ENCODE measurements around the gene GRIN2A.

GRIN2A gene

GRCh38 chr16:10181196-10182162 is 749 bp downstream of the GRIN2A start:
- peak in 12 of 14 donors; percentile 29 to 86 (median 45) for DNase-seq

GRCh38 chr16:10180771-10181163 is 1.5 kb downstream of the GRIN2A start:
- DNase-seq: peak in 5 of 14 donors; percentile 3 to 54 (median 10)

DNA sequence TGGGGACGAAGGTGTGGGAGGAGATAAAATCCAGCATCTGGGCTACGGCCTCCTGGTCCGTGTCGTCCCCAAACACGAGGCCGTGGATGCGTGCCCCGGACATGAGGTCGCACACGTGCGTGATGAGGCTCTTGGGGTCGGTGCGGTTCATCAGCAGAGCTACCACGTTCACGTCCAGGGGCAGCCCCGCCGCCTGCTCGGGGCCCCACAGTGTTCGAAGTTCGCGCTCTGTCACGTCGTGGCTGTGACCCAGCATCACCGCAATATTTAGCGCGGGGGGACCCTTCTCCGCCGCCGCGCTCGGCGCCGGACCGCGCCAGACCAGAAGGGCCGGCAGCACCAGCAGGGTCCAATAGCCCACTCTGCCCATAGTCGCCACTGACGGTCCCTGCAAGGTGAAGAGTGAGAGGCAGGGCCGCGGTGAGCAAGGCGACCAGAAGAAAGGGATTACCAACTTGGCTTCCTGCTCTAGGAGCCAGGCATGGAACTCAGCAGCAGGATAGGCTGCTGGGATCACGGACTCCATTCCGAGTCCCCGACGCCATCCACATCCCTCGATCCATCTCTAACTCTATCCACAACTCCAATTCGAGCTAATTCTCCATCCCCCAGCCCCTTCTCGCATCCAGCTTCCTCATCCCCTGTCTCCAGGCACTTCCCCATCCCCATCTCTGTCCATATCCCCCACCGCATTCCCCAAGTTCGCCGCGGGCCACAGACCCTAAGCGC is 2.0 kb downstream of the GRIN2A start:
- no peak for DNase-seq

GRCh38 chr16:10178526-10178925 is 3.7 kb downstream of the GRIN2A start:
- DNase-seq: no peak

DNA sequence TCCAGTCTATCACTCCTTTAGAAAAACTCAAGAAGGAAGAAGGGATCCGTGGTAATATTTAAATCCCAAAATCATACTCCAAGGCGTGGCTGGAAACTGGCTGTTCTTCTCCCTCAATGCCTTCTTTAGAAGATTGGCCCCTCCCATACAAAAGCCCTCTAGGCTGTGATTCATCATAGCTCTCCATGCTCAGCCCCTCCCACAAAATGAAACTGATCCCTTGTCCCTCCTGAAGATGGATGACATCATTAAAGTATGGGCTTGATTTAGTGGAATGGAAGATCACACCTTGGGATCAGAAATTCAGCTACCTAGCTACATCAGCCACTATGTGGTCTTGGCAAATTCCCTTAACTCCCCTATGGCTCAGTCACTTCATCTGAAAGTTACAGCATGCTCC is 4.1 kb downstream of the GRIN2A start:
- no peak for DNase-seq

GRCh38 chr16:10172848-10173655 is 9.2 kb downstream of the GRIN2A start:
- peak in 1 of 14 donors; percentile 39 for DNase-seq

GRCh38 chr16:10171221-10171620 is 11.0 kb downstream of the GRIN2A start:
- no peak for DNase-seq

- no peak for DNase-seq
Measured at GRCh38 chr16:10169904-10170410, 12.3 kb downstream of the GRIN2A start.

DNA sequence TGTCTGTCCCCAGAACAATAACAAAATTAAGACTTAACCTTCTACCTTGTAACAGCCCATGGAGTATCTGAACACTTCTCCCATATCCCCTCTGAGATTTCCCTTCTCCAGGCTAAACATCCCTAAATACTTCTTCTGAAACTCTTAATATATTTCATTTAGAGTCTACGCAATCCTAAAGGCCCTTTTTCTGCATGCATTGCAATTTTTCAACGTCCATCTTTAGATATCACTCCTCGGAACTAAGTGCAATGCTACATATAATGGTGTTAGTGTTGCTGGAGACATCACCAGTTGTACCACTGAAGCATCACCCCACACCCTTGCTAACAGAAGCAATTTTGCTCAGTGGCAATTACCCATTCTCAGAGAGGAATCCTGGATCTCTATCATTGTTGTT is 13.2 kb downstream of the GRIN2A start:
- no peak for DNase-seq

- DNase-seq: no peak
Measured at GRCh38 chr16:10168258-10168657, 14.0 kb downstream of the GRIN2A start.

GRCh38 chr16:10165643-10166042 is 16.6 kb downstream of the GRIN2A start:
- DNase-seq: no peak

DNA sequence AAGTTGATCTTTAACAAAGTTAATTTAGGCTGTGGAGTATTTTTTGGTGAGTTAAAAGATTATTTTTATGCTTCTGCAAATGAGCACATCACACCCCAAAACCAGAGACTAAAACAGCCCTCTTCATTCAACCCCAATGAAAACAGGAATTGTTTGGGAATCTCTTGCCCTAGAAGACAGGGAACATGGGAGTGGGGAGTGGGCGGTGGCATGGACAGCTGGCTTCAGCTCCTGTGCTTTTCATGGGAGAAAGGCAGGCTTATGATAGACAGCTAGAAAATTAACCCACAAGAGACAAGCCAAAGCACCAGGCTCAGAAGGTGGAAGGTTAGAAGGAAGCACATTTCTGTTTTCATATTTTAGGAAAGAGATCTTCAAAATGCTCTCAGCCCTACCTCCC is 19.2 kb downstream of the GRIN2A start:
- no peak for DNase-seq

DNA sequence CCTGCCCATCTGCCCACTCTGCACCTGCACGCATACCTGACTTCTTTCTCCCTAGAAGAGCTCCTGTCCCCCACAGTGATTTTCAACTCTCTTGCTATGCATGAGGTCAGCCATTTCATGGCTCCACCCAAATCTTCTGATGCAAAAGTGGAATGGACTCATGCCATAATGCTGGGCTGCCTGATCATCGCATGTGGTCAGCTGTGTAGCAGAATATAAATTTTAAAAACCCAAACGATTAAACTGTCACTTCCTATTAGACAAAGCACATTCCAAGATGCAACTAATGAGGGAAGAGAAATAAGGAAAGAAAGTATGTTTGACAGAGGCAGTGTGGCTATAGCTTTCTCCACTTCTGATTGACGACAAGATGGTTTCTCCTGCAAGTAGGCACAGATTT is 26.1 kb downstream of the GRIN2A start:
- DNase-seq: no peak

DNA sequence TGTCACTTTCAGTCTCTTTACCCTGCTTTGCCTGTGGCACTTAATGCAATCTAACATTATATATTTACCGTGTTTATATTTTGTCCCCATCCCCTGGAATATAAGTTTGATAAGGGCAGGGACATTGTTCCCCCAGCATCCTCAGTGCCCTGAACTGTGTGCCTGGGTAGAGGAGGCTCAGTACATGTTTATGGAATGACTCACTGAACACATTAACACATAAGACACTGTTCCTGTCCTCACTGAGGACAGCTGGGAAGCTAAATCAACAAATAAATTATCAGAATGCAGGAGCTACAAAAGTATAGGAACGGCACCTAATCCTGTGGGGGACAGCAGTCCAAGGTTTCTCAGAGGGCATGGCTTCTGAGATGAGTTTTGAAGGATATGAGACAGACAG is 27.8 kb downstream of the GRIN2A start:
- no peak for DNase-seq

DNA sequence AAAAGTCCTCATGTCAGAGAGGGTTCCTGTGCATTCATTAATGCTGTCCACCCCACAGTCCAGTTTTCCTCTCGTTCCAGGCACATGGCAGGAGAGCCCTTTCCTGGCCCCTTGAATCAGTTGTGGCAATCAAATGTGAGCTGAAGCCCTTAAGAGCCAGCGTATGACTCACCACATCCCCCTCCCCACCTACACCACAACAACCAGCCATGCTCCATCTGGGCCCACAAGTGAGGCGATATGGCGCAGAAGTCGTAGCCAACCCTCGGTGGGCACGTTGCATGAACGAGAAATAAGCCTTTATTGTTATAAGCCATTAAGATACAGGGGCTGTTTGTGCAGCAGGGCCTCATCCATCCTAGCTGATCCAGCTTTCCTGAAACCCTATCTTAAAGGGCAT is 28.2 kb downstream of the GRIN2A start:
- no peak for DNase-seq

GRCh38 chr16:10151718-10152117 is 30.5 kb downstream of the GRIN2A start:
- no peak for DNase-seq

DNA sequence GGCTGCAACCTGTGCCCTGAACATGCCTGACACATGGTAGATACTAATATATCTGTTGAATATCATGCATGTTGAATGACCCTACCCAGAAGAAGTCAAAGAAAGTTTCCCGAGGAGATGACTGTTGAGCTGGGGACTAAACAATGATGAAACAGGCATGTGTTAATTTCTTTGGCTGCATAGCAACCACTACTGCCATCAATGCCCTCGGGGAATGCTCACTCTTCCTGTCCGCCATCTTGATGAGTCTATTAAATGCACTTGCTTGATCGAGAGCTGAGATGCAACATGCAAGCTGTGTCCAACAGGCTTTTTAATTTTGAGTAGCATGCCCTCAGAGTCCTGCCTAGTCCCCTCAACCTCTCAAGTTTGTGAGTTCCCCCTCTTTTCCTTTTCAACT is 31.3 kb downstream of the GRIN2A start:
- no peak for DNase-seq

DNA sequence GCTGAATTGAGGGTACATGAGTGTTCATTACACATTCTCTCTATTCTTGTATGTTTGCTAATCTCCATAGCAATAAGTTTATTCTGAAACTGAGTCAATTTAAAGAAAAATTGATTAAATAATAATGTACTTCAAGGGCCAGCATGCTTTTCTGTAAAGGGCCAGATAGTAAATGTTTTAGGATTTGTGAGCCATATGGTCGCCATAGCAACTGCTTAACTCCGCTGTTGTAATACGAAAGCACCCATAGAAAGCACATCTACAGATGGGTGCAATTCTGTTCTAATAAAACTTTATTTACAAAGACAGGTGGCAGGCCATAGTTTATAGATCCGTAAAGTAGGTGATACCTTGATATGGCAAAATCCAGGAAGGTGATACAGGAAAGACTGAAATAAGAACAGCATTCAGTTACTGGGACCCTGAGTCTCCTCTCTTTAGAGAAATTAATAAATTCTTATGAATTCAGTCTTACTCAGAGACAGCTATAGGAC is 36.6 kb downstream of the GRIN2A start:
- DNase-seq: no peak

DNA sequence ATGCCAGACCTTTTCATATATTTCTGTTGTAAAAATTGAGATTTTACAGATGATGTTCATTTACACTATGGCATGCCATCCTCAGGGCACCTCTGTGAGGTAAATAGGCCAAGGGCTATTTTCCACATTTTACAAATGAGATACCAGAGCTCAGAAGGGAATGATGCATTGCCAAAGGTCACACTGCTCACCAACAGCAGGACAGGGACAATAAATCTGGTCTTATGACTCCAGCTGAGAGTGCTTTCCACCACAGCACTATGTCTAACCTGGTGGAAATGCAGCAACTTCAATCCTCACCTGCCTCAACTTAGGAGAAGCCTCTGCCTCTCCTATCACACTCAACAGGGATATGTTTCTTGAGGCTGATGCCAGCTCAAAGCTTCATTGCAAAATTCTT is 40.6 kb downstream of the GRIN2A start:
- no peak for DNase-seq

DNA sequence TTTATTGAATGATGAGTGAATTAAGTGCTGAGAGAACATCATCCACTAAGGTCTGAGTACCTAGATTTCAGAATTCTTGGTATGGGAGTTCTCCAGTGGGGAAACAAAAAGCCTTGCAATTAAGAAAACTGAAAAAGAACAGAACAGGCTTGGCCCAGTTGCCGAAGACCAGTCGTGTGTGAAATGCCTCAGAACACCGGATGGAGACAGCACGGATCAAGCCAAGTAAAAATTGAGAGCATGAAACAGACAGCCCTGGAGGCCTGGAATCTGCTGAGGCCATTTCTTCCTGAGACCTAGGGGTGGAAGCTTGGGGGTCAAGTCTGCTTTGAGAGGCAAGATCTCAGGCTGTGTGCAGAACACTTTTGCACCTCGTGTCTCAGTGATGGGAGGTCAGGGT is 43.3 kb downstream of the GRIN2A start:
- peak in 1 of 14 donors; percentile 78 for DNase-seq

DNA sequence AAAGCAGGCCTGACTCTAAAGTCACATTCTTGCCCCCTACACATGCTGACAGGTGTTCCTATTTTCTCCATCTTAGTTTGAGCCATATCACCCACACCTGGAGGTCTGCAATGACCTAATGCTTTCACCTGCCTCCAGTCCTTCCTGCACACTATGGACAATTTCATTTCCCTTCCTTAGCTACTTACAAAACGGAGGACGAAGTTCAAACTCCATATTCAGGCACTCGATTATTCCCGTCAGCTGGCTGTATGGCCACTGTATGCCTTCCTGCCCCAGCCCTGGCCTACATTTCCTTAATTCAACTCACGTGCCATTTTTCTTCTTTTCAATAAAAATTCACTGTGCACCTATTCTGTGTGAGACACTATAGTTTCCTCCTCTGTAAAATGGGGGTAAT is 44.9 kb downstream of the GRIN2A start:
- no peak for DNase-seq

- no peak for DNase-seq
Measured at GRCh38 chr16:10136916-10137315, 45.3 kb downstream of the GRIN2A start.
